Activated T-helper 9 cell treated with anti-CD3 and anti-CD28 coated beads, Interleukin-2, amount 50 U/mL, for 16 hours (primary cell): ENCODE data around the gene KDM5B.

ENCODE experiments used
- DNase-seq: peaks from one replicate; pipeline ENCODE4 v3.0.0-alpha.2; 2020; ENCODE audit warnings: low read depth

The KDM5B gene

DNA sequence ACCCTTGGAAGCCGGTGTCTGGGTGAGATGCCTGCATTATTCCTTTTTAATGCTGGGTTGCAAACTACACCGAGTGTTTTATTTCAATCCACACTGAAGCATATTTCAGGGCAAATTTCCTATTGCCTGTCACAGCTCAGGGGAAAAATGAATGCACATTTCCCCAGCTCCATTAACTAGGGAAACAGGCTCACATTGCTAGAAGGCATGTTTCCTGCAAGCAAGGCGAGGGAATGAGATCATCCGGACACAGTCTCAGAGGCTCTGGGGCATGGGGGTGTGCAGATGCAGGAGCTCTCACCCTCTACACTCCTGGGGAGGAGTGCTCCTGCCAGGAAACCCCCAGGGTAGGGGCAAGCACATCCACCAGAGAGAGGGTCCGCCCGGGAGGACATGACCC is 122.6 kb downstream of the KDM5B start:
- DNase-seq: no peak

DNA sequence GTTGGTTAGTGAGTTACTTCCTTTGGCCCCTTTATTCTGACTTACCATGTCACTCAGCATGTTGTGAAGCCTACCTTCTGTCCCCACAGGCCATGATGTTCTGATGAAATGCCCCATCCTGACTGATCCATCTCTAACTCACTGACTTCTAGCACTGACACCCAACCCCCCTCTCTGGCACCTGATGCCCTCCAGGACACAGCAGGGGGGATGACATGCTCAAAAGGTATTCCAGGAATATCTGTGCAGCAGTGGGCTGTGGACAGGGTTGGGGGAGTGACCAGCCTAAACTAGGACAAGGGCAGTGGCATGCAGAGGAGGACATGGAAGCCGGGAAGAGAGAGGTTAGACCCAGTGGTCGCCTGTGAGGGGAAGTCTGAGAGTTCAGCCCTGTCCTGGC is 123.5 kb downstream of the KDM5B start:
- DNase-seq: no peak

DNA sequence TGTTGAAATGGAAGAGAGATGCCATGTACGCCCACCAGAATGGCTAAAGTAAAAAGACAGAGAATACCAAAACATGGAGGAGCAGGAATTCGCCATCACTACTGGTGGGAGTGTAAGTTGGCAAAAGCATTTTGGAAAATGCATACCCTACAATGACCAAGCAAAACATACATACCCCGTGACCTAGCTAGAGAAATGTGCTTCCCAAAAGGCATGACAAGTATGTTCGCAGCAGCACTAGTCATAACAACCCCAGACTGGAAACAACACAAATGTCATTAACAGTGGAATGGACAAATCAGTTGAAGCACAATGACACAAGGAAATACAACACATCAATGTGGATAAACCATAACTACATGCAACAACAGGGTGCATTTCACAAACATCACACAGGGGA is 125.2 kb downstream of the KDM5B start:
- no peak for DNase-seq

DNA sequence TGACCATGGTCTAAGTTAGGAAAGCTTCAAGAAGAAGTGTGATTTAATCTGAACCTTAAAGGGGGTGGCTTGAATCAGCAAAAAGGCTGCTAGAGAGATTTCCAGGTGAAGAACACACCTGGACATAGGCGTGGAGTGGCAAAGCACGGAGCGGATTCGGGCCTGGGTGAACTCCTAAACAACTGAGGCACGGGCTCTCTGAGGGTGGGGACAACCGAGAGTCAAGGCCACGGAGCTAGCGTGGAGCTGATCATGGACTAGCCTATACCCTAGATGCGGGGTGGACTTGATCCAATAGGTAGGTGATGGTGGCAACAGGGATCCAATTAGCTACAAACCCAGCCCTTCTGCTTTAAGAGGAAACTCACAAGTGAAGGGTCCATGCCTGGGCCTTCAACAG is 125.7 kb downstream of the KDM5B start:
- DNase-seq: no peak

DNA sequence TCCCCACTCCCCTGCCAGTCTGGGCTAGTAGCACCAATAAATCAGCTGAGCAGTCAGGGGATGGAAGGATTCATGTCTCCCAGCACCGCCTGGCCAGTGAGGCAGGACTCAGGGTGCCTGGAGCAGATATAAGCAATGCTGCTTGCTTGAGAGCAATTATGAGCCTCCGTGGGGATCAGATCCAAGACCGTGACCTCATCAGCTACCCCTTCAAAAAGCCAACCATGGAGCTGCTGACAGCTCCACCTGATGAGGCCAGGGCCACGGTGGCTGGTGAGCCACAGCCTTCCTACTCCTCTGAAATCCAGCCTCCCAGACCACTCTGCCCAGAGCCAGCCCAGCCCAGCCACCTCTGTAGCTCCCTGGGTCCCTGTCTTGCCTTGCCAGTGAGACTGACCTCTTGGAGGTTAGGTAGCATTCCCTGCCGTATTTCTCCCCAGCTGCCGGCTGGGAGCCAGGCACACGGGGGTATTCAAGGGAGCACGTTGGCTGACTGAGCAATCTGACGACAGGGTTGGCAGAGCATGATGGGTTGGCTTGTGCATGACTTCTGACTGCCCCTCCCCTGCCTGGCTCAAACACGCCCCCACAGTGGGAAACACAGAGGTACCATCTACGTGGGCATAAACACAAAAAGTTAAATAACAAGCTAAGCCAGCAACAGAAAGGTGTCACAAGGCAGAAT is 126.3 kb downstream of the KDM5B start:
- DNase-seq: no peak

DNA sequence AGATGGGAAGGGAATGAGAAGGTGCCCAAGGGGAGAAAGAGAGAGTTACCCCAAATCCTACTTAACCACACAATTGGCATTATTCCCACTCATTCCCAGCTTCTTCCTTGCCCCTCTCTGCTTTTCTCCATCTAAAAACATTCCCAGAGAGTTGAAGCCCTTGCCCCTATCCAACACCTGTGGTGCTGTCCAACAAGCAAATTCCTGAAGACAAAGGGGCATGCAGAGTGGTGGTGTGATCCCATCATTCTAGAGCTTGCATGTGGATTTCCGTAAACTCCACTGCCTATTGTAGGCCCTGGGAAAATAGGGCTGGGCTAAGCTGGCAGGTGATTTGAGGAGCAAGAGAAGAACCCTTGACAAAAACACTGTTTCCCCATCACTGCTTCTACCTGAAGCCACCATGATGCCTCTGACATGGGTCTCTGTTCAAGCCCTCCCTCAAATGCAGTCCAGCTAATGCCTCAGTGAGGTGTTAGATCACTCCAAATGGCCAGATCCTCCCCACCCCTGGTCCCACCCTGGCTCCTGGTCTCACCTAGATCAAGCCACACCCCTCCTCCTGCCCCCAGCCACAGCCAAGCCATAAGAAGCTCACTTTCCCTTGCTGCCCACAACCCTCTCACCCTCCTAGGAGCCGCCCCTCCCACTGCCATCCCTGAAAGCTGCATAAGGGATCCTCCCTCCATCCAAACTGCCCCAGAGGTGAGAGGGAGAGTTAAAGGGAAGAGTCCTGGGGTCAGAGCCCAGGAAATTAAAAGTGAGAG is 127.5 kb downstream of the KDM5B start:
- no peak for DNase-seq

DNA sequence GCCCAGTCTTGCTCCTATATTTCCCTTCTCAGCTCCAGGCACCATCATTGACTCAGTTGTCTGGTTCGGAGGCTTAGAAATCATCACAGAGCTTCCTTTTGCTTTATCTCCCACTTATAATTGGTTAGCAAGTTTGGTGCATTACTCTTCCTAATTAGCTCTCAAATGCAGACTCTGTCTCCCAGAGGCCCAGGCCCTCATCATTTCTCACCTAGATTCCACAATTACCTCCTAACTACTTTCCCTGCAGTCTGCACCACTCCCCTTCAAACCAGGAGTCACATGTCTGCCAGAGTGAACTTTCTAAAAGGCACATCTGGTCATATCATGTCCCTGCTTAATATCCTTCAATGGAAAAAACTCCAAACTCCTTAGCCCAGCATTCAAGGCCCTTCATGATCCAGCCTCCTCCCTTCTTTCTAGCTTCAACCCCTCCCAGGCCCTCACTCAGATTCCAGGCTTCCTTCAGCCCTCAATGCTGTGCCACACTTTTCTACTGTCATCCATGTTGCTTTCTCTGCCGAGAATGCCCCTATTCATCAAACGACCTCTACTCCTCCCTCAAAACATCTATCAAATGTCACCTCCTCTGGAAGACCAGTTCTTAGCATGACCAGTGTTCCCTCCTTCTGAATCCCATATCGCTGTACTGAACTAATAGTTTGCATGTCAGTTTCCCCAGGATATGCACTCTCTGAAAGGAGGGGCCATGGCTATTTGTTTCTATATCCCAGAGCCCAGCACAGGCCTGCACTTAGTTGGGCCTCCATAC is 128.6 kb downstream of the KDM5B start:
- DNase-seq: no peak

DNA sequence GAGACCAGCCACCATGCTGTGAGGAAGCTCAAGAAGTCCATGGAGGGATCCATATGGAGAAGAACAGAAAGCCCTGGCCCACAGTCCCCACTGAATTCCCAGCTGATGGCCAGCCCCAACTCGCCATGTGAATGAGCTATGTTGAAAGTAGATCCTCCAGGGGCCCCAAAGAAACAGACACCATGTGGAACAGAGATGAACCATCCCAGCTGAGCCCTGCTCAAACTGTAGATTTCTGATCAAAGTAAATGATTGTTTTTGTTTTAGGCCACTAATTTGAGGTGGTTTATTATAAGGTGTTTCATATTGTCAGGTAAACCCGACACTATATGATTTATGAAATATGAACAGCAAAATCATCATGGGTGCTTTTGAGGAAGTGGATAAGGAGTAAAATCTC is 130.8 kb downstream of the KDM5B start:
- DNase-seq: no peak
